ENCODE measurements around the gene COL16A1. TPM values are rescaled to one million over a fixed set of nuclear protein-coding genes. Genes with fewer than 3 reads are reported as not detected.
A peak's percentile ranks its signal among the peaks of the same experiment; 100 is the strongest.

Gene COL16A1
- total RNA-seq, 4 donors from 2014 or later = 79.7 to 128 (median 94.7) TPM

DNA sequence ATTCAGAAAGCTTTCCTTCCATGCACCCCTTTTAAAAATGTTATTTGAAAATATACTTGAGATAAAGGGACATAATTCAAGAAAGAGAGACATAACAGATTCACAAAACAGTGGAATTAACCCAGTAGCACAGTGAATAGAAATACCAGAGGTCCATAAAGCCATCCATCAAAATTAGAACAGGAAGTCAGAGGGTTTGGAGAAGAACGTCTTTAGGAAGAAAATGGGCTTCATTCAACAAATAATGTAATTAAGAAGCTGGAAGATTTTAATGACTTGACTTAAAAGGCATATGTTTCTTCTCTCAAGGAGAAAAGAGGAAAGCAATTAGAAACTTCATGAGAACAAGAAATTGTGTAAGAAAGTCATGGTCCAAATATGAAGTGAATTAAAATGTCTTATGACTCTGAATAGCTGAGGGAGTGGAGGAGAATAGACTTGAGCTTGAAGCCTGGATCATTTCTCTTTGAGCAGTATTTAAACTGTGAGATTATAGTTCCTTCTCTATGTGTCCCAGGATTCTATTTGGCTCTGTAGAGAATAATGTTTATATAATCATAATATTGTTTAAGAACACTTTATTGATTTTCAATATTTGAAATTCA, 94.2 kb downstream of the COL16A1 start:
- TF ChIP-seq, protein P1, sequence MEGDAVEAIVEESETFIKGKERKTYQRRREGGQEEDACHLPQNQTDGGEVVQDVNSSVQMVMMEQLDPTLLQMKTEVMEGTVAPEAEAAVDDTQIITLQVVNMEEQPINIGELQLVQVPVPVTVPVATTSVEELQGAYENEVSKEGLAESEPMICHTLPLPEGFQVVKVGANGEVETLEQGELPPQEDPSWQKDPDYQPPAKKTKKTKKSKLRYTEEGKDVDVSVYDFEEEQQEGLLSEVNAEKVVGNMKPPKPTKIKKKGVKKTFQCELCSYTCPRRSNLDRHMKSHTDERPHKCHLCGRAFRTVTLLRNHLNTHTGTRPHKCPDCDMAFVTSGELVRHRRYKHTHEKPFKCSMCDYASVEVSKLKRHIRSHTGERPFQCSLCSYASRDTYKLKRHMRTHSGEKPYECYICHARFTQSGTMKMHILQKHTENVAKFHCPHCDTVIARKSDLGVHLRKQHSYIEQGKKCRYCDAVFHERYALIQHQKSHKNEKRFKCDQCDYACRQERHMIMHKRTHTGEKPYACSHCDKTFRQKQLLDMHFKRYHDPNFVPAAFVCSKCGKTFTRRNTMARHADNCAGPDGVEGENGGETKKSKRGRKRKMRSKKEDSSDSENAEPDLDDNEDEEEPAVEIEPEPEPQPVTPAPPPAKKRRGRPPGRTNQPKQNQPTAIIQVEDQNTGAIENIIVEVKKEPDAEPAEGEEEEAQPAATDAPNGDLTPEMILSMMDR (IDR thresholded peaks at IDR 0.05) = no peak
- TF ChIP-seq POLR2A (IDR thresholded peaks at IDR 0.05) = no peak
- no peak overlapping the region for H3K4me3 ChIP-seq (ENCODE audit: low read depth, poor library complexity, severe bottlenecking)
- intact Hi-C loops (cut with DNase I; ENCODE audit: low total_unique reads) = no loop called here
- 25 to 31% methylated on average over 1 of the region's 1 CpG for WGBS, 2 donors
- no peak for DNase-seq (ENCODE audit: low spot score in 2 of 2)

- TF ChIP-seq, protein P1 (IDR thresholded peaks at IDR 0.05) = no peak
- no peak for TF ChIP-seq POLR2A (IDR thresholded peaks at IDR 0.05)
- intact Hi-C loops (cut with DNase I; ENCODE audit: low total_unique reads) = no loop called here
- H3K4me3 ChIP-seq (ENCODE audit: low read depth, poor library complexity, severe bottlenecking) = no peak overlapping the region
- WGBS, 2 donors = 91 to 97% methylated on average over 5 of the region's 5 CpGs
- DNase-seq (ENCODE audit: low spot score in 2 of 2) = peak in 1 of 2 donors; percentile 60
These were observed 96.5 kb downstream of the COL16A1 start for GRCh38 chr1:31607360-31607759.

DNA sequence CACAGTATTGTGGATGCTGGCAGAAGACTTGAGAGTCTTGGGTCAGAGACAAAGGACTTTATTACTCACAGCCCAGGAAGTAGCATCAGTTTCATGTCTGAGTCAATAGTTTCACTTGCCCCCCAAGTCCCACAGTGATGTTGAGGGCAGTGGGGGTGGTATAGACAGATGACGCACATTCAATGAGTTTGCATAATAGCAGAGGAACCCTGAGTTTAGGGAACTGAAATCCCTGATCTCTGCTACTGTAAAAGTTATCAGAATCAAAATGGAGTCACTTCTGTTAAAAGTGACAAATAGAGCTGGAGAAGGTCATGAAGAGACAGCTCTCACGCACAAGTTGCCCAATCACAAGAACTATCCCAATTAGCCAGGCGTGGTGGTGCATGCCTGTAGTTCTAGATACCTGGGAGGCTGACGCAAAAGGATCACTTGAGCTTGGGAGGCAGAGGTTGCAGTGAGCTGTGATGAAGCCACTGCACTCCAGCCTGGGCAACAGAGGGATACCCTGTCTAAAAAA, 97.8 kb downstream of the COL16A1 start:
- H3K4me3 ChIP-seq (ENCODE audit: low read depth, poor library complexity, severe bottlenecking) = no peak overlapping the region
- DNase-seq (ENCODE audit: low spot score in 2 of 2) = peak in 1 of 2 donors; percentile 70
- intact Hi-C loops (cut with DNase I; ENCODE audit: low total_unique reads) = no loop called here
- TF ChIP-seq POLR2A (IDR thresholded peaks at IDR 0.05) = no peak
- TF ChIP-seq, protein P1 (IDR thresholded peaks at IDR 0.05) = no peak
- WGBS, 2 donors = 88 to 91% methylated on average over 4 of the region's 4 CpGs

Other genes starting within 250 kb of the COL16A1 start
- 100 to 1,000 TPM in 1 of 4 donors, 10 to 100 TPM in 3; 39.1 to 107 (median 69.2) TPM for gene TINAGL1, start 127.5 kb downstream of the COL16A1 start, total RNA-seq
- under 1 TPM in 1 of 4 donors, not detected in 3; 0.42 TPM for gene HCRTR1, start 86.3 kb downstream of the COL16A1 start, total RNA-seq
- gene PEF1, start 59.1 kb downstream of the COL16A1 start, total RNA-seq = 100 to 1,000 TPM; 101 to 124 (median 115) TPM
- 1 to 10 TPM; 2.2 to 4.6 (median 3.3) TPM for gene ADGRB2, start 60.3 kb upstream of the COL16A1 start, total RNA-seq
- gene SPOCD1, start 112.0 kb upstream of the COL16A1 start, total RNA-seq = under 1 TPM in 2 of 4 donors, not detected in 2; 0.13 to 0.51 TPM
- 10 to 100 TPM; 40.9 to 92.8 (median 67.3) TPM for gene PTP4A2, start 234.4 kb upstream of the COL16A1 start, total RNA-seq

Measured in lower leg skin (tissue), 4 donors.